22Rv1 (cell line): Measurements from ENCODE around the gene FOXA3.

Experiments used
- CTCF ChIP-seq: fragments of 450-650 bp; IDR thresholded peaks from 2 replicates; pipeline ENCODE4 v1.5.1; 2017; ENCODE audit warnings: mild to moderate bottlenecking
- ZFX ChIP-seq: fragments of 450-650 bp; IDR thresholded peaks from 2 replicates; pipeline ENCODE4 v1.6.1; 2017; ENCODE audit warnings: antibody characterized with exemption, borderline replicate concordance

GRCh38 chr19:45883586-45883880 lies 19.4 kb downstream of the FOXA3 start:
- TF ChIP-seq CTCF (peak; percentile 61), ZFX (no peak)
